ENCODE measurements around the gene AGBL2. TPM values are rescaled to one million over a fixed set of nuclear protein-coding genes. Genes with fewer than 3 reads are reported as not detected.

The AGBL2 gene
- total RNA-seq, 4 donors from 2014 or later = 0.44 to 5.9 (median 4.2) TPM; not detected in 1

DNA sequence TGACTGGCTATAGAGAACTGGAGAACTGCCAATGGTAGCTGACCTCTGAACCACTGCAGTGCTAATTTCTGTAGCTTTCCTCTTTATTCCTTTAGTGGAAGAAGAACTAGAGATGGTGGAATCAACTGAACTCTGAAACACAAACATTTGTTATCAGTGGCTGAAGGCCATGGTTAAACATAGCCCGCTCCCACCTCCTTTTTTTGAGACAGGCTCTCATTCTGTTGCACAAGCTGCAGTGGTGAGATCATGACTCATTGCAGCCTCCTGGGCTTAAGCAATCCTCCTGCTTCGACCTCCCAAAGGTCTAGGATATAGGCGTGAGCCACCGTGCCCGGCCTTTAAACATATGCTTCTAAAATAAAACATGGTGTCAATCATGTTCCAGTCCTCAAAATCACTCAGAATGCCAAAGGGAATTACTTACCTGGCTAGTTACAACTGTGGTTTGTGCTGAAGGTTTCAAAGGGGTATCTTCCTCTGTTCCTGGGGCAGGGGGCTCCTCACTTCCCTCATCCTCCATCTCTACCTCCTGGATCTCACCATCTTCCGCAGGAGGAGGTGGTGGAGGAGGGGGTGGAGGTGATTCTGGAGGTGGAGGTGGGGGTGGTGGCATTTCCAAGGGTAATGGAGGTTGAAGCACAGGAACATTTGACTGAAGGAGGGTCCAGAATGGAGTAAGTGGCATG lies 9.0 kb upstream of the AGBL2 start:
- H3K4me3 ChIP-seq = no peak overlapping the region
- peak overlapping the region in 1 of 4 donors; percentile 10 for H3K27ac ChIP-seq
- TF ChIP-seq CTCF (IDR thresholded peaks at IDR 0.05) (no peak), EP300 (IDR thresholded peaks at IDR 0.05) (peak in 1 of 2 donors; percentile 30), POLR2A (IDR thresholded peaks at IDR 0.05) (no peak)
- DNase-seq (ENCODE audit: low spot score in 2 of 2) = no peak
- H3K9me3 ChIP-seq = no peaks in the 10 kb centered on the region
- no peaks in the 10 kb centered on the region for H3K27me3 ChIP-seq
- WGBS, 2 donors = 70 to 80% methylated on average over 6 of the region's 6 CpGs
- peaks cover 0 to 9% (median 0%) of the 10 kb centered on the region in 4 donors for H3K4me1 ChIP-seq
- peaks cover 15 to 96% (median 16%) of the 10 kb centered on the region in 3 donors for H3K36me3 ChIP-seq

DNA sequence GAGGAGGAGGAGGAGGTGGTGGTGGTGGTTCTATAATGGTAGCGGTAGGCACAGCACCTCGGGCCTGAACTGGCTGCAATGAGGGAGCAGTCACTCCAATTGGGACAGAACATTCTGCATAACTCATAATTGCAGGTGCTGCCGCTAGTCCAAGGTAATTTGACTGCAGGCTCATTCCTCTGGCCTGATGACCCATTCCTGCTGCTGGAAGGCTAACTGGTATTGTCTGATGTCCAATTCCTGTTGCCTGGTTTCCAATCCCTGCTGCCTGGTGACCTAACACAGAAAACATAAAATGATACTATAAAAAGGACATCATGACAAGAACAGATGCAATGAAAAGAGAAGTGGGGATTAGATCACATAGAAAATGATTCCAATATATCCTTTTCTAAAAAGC lies 7.9 kb upstream of the AGBL2 start:
- Histone ChIP-seq H3K36me3 (peaks cover 13 to 96% (median 22%) of the 10 kb centered on the region in 3 donors), H3K9me3 (no peaks in the 10 kb centered on the region), H3K27ac (no peak overlapping the region), H3K4me3 (no peak overlapping the region), H3K27me3 (no peaks in the 10 kb centered on the region), H3K4me1 (peaks cover 0 to 9% (median 0%) of the 10 kb centered on the region in 4 donors)
- WGBS, 2 donors = 88 to 96% methylated on average over 3 of the region's 3 CpGs
- TF ChIP-seq CTCF (IDR thresholded peaks at IDR 0.05) (no peak), POLR2A (IDR thresholded peaks at IDR 0.05) (no peak)
- no peak for DNase-seq (ENCODE audit: low spot score in 2 of 2)

GRCh38 chr11:47720651-47721050 lies 5.5 kb upstream of the AGBL2 start:
- H3K4me1 ChIP-seq = peaks cover 0 to 9% (median 0%) of the 10 kb centered on the region in 4 donors
- H3K4me3 ChIP-seq = no peak overlapping the region
- DNase-seq (ENCODE audit: low spot score in 2 of 2) = no peak
- 95 to 96% methylated on average over 12 of the region's 12 CpGs for WGBS, 2 donors
- TF ChIP-seq POLR2A (IDR thresholded peaks at IDR 0.05) = no peak
- no peak for TF ChIP-seq EP300 (IDR thresholded peaks at IDR 0.05)
- no peak for TF ChIP-seq CTCF (IDR thresholded peaks at IDR 0.05)
- H3K9me3 ChIP-seq = no peaks in the 10 kb centered on the region
- no peaks in the 10 kb centered on the region for H3K27me3 ChIP-seq
- H3K36me3 ChIP-seq = peaks cover 10 to 87% (median 22%) of the 10 kb centered on the region in 3 donors
- H3K27ac ChIP-seq = no peak overlapping the region

DNA sequence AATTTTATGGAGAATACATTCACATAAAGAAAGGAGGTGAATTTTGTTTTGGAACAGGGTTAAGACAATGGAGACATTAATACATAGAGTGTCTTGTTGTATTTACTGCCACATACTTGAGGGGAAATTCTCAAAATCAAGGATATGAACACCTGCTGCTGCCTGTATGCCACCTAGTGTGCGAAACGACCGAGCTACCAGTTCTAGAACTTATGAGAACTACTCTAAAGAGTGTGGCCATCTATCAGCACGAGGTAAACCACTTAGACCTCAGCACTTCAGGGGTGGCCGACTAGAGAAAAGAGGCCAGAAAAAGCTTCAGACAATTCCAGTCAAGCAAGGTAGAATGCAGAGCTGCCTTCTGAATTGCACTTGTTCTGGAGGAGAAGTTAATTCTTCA lies 1.5 kb upstream of the AGBL2 start:
- no peak for DNase-seq (ENCODE audit: low spot score in 2 of 2)
- H3K4me1 ChIP-seq = peaks cover 0 to 13% (median 0%) of the 10 kb centered on the region in 4 donors
- no peak overlapping the region for H3K27ac ChIP-seq
- 72 to 81% methylated on average over 5 of the region's 5 CpGs for WGBS, 2 donors
- no peaks in the 10 kb centered on the region for H3K27me3 ChIP-seq
- H3K4me3 ChIP-seq = no peak overlapping the region
- no peaks in the 10 kb centered on the region for H3K9me3 ChIP-seq
- H3K36me3 ChIP-seq = peaks cover 4 to 50% (median 8%) of the 10 kb centered on the region in 3 donors
- TF ChIP-seq EP300 (IDR thresholded peaks at IDR 0.05) = no peak
- TF ChIP-seq POLR2A (IDR thresholded peaks at IDR 0.05) = no peak
- TF ChIP-seq CTCF (IDR thresholded peaks at IDR 0.05) = no peak

DNA sequence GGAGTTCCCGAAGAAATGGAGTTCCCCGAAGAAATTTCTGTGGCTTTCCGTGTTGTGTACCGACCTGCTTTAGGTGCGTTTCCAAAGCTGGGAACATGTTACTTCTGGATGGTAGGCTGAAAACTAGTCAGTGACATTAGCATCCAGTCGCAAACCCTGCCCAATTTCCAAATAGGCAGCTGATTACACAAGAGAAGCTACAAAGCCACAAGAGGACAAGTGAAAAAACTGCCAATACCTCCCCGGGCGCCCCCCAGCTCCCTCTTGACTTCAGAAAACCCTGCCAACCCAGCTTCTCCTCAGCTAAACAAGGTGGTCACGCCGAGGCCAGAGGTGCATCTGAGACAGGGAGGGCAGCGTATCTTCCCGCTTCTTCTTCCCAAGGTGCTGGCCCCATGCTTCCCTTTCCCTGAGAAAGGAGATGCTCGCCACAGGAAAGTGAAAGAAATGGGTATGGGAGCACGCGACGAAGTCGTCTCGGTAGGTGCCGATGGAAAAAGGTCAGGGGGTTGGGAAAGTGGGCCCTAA lies 551 bp downstream of the AGBL2 start:
- no peaks in the 10 kb centered on the region for H3K27me3 ChIP-seq
- H3K4me3 ChIP-seq = peak overlapping the region; percentile 51 to 96 (median 74)
- peak overlapping the region; percentile 14 to 89 (median 82) for H3K27ac ChIP-seq
- H3K9me3 ChIP-seq = no peaks in the 10 kb centered on the region
- peak in 1 of 2 donors; percentile 13 for DNase-seq (ENCODE audit: low spot score in 2 of 2)
- WGBS, 2 donors = 22 to 24% methylated on average over 19 of the region's 19 CpGs
- no peak for TF ChIP-seq CTCF (IDR thresholded peaks at IDR 0.05)
- TF ChIP-seq EP300 (IDR thresholded peaks at IDR 0.05) = no peak
- TF ChIP-seq POLR2A (IDR thresholded peaks at IDR 0.05) = no peak
- H3K4me1 ChIP-seq = peaks cover 0 to 18% (median 0%) of the 10 kb centered on the region in 4 donors
- H3K36me3 ChIP-seq = peaks cover 2 to 30% (median 8%) of the 10 kb centered on the region in 3 donors

Data from tibial nerve (tissue), 4 donors.